OCI-LY7 (cell line): ENCODE data around the gene DNAJB4.

Experiments used
- CTCF ChIP-seq: fragments of 200-600 bp; sonication (generic); conservative IDR thresholded peaks from 2 replicates; pipeline ENCODE4 v1.5.1; 2014; ENCODE audit warnings: mild to moderate bottlenecking, antibody characterized with exemption, low read length, moderate library complexity, mixed read lengths
- EZH2phosphoT487 ChIP-seq: fragments of 200-600 bp; sonication (generic); IDR thresholded peaks from 2 replicates; pipeline ENCODE4 v1.6.1; 2018; ENCODE audit warnings: low read depth, borderline replicate concordance, mild to moderate bottlenecking, mixed run types, antibody characterized with exemption, low read length, moderate library complexity, mixed read lengths

GRCh38 chr1:78058670-78059069 is 53.9 kb downstream of the DNAJB4 start:
- TF ChIP-seq CTCF, result no peak
- TF ChIP-seq EZH2phosphoT487, result no peak
